ENCODE measurements around the gene PIP5K1C. TPM values are rescaled to one million over a fixed set of nuclear protein-coding genes. Genes with fewer than 3 reads are reported as not detected.

PIP5K1C gene
- total RNA-seq, 1 experiment from 2014 or later, result 24.5 TPM

DNA sequence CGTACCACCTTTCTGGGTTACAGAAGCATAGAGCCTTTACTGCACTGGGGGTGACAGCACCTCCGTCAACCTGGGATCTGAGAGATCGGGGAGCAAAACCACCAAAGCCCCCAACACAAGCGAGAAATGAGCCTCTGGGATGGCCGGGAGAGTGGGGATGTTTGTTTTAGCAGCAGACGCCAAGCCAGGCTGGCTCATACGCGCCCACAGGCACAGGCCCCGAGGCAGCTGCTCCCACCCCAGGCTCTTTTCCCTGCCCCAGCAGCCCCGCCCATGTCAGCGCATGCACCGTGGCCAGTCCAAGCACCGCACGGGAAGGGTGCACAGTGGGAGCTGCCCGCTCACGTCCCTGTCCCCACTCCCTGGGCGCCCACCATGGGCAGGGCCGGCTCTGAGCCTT lies 8.5 kb downstream of the PIP5K1C start:
- Histone ChIP-seq H3K4me3 (ENCODE audit: low read depth, low read length) (no peak overlapping the region), H3K27me3 (replicated peaks; ENCODE audit: control insufficient read depth, insufficient read depth, low read length) (no peaks in the 10 kb centered on the region), H3K9me3 (no peaks in the 10 kb centered on the region), H3K4me1 (no peaks in the 10 kb centered on the region), H3K36me3 (ENCODE audit: control insufficient read depth, insufficient read depth, low read length) (no peaks in the 10 kb centered on the region)
- H3K4me1 Mint-ChIP-seq (ENCODE audit: low read depth, unreplicated experiment), result no peaks in the 10 kb centered on the region
- no peaks in the 10 kb centered on the region for H3K27me3 Mint-ChIP-seq (ENCODE audit: insufficient read depth, unreplicated experiment)
- H3K9me3 Mint-ChIP-seq (ENCODE audit: unreplicated experiment), result no peaks in the 10 kb centered on the region
- POLR2A ChIA-PET, result no interaction called here
- no peak overlapping the region for H3K4me3 Mint-ChIP-seq (ENCODE audit: unreplicated experiment)
- intact Hi-C loops (cut with micrococcal nuclease; ENCODE audit: unreplicated experiment), result no loop called here
- no TSS peak for BruUV-seq (replicated peaks)
- TF ChIP-seq, protein P1, sequence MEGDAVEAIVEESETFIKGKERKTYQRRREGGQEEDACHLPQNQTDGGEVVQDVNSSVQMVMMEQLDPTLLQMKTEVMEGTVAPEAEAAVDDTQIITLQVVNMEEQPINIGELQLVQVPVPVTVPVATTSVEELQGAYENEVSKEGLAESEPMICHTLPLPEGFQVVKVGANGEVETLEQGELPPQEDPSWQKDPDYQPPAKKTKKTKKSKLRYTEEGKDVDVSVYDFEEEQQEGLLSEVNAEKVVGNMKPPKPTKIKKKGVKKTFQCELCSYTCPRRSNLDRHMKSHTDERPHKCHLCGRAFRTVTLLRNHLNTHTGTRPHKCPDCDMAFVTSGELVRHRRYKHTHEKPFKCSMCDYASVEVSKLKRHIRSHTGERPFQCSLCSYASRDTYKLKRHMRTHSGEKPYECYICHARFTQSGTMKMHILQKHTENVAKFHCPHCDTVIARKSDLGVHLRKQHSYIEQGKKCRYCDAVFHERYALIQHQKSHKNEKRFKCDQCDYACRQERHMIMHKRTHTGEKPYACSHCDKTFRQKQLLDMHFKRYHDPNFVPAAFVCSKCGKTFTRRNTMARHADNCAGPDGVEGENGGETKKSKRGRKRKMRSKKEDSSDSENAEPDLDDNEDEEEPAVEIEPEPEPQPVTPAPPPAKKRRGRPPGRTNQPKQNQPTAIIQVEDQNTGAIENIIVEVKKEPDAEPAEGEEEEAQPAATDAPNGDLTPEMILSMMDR (IDR thresholded peaks at IDR 0.05; ENCODE audit: insufficient read depth in 1 of 2, low read depth in 1 of 2, low read length in 1 of 2, severe bottlenecking in 1 of 2, unreplicated experiment in 1 of 2), result no peak
- no peak overlapping the region for H3K27ac Mint-ChIP-seq (ENCODE audit: unreplicated experiment)
- no peak for DNase-seq
- CTCF ChIA-PET, result no interaction called here
- H3K36me3 Mint-ChIP-seq (ENCODE audit: insufficient read depth, unreplicated experiment), result peaks cover 14% of the 10 kb centered on the region

DNA sequence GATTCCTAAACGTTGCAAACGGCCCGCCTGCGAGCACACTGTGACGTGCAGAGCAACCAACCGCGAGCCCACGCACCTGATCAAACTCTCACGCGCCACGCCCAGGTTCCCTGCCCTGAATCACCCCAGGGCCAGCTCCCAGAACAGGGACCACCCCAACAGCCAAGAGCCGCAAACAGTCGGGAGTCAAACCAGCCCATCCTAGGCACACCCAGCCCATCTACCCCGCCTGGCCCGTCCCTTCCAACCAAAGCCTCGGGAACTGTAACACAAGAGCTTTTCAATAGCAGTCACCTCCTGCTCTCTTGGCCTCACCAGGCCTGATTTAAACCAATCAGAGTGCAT lies 8.9 kb downstream of the PIP5K1C start:
- H3K27me3 ChIP-seq (replicated peaks; ENCODE audit: control insufficient read depth, insufficient read depth, low read length), result no peaks in the 10 kb centered on the region
- no peak for DNase-seq
- Mint-ChIP-seq H3K27me3 (ENCODE audit: insufficient read depth, unreplicated experiment) (no peaks in the 10 kb centered on the region), H3K4me3 (ENCODE audit: unreplicated experiment) (no peak overlapping the region), H3K9me3 (ENCODE audit: unreplicated experiment) (no peaks in the 10 kb centered on the region), H3K4me1 (ENCODE audit: low read depth, unreplicated experiment) (no peaks in the 10 kb centered on the region), H3K27ac (ENCODE audit: unreplicated experiment) (no peak overlapping the region), H3K36me3 (ENCODE audit: insufficient read depth, unreplicated experiment) (peaks cover 11% of the 10 kb centered on the region)
- H3K36me3 ChIP-seq (ENCODE audit: control insufficient read depth, insufficient read depth, low read length), result no peaks in the 10 kb centered on the region
- BruUV-seq (replicated peaks), result no TSS peak
- POLR2A ChIA-PET, result interaction anchor here (0.8 kb wide), 1 partner anchor 71 kb away, joined by 3 read pairs; the partner anchor contains the start of gene MRPL54
- CTCF ChIA-PET, result no interaction called here
- H3K9me3 ChIP-seq, result no peaks in the 10 kb centered on the region
- TF ChIP-seq, protein P1 (IDR thresholded peaks at IDR 0.05; ENCODE audit: insufficient read depth in 1 of 2, low read depth in 1 of 2, low read length in 1 of 2, severe bottlenecking in 1 of 2, unreplicated experiment in 1 of 2), result no peak
- intact Hi-C loops (cut with micrococcal nuclease; ENCODE audit: unreplicated experiment), result no loop called here
- no peaks in the 10 kb centered on the region for H3K4me1 ChIP-seq
- no peak overlapping the region for H3K4me3 ChIP-seq (ENCODE audit: low read depth, low read length)

DNA sequence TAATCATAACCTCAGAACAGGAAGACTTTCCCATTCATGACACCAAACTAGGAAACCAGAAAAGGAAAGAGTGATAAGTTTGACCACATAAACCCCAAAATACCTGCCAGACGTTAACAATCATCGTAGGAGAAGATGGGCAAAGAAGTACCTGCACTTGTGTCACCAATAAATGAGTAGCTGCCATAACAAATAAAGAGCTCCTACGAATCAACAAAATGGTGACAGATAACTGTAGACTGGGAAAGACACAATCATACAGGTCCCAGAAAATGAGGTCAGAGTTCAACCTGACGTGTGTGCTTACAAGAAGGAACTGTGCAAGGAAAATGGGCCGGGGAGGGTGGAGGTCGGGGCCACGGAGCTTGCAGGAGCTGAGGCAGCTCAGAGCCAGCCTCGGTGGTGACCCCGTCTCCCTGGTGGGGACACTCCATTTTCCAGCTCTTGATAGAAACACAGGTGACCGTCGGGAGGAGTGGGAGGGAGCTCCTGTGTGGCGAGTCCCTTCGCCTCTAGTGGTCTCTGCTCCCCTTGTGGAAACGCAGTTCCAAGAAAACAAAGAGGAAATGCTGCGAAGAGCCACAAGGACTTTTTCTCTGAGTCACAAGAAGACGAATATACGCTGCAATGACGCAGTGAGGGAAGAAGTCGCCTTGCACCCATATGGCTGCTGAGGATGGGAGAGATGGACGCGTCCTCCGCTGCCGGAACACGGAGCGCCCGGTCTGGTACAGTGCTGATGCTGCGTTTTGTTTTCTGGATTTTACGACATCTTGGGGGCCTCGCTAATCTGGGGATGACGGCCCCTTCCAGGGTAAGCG lies 9.5 kb downstream of the PIP5K1C start:
- Histone ChIP-seq H3K27me3 (replicated peaks; ENCODE audit: control insufficient read depth, insufficient read depth, low read length) (no peaks in the 10 kb centered on the region), H3K4me3 (ENCODE audit: low read depth, low read length) (no peak overlapping the region), H3K9me3 (no peaks in the 10 kb centered on the region), H3K4me1 (no peaks in the 10 kb centered on the region), H3K36me3 (ENCODE audit: control insufficient read depth, insufficient read depth, low read length) (no peaks in the 10 kb centered on the region)
- Mint-ChIP-seq H3K36me3 (ENCODE audit: insufficient read depth, unreplicated experiment) (peaks cover 11% of the 10 kb centered on the region), H3K27ac (ENCODE audit: unreplicated experiment) (no peak overlapping the region), H3K4me1 (ENCODE audit: low read depth, unreplicated experiment) (no peaks in the 10 kb centered on the region), H3K27me3 (ENCODE audit: insufficient read depth, unreplicated experiment) (no peaks in the 10 kb centered on the region), H3K4me3 (ENCODE audit: unreplicated experiment) (no peak overlapping the region), H3K9me3 (ENCODE audit: unreplicated experiment) (no peaks in the 10 kb centered on the region)
- intact Hi-C loops (cut with micrococcal nuclease; ENCODE audit: unreplicated experiment), result no loop called here
- ChIA-PET CTCF (no interaction called here), POLR2A (interaction anchor here (0.8 kb wide), 1 partner anchor 72 kb away, joined by 3 read pairs; the partner anchor contains the start of gene MRPL54)
- BruUV-seq (replicated peaks), result no TSS peak
- DNase-seq, result no peak
- TF ChIP-seq, protein P1 (IDR thresholded peaks at IDR 0.05; ENCODE audit: insufficient read depth in 1 of 2, low read depth in 1 of 2, low read length in 1 of 2, severe bottlenecking in 1 of 2, unreplicated experiment in 1 of 2), result no peak
